ENCODE data around the gene DIRAS3. TPM values are rescaled to one million over a fixed set of nuclear protein-coding genes. Genes with fewer than 3 reads are reported as not detected.

Gene DIRAS3
- polyA plus RNA-seq, 1 donor from 2014 or later: 8.0 TPM

- Histone ChIP-seq H3K9ac (ENCODE audit: low read length) (no peak overlapping the region), H3K27ac (ENCODE audit: low read length) (no peak overlapping the region), H3K9me3 (ENCODE audit: low read length) (peaks cover 5% of the 10 kb centered on the region), H3K27me3 (ENCODE audit: insufficient read depth, low read depth, low read length) (no peaks in the 10 kb centered on the region), H2AFZ (ENCODE audit: low read depth, low read length) (no peak overlapping the region), H3K79me2 (replicated peaks; ENCODE audit: insufficient read depth, low read length) (no peaks in the 10 kb centered on the region), H3K4me2 (ENCODE audit: low read length) (no peak overlapping the region), H3K9me2 (ENCODE audit: insufficient read depth, low read length) (no peaks in the 10 kb centered on the region), H4K20me1 (ENCODE audit: insufficient read depth) (no peaks in the 10 kb centered on the region), H3F3A (ENCODE audit: insufficient read depth, low read length, poor library complexity, severe bottlenecking) (no peaks in the 10 kb centered on the region), H3K36me3 (ENCODE audit: insufficient read depth, low read length) (no peaks in the 10 kb centered on the region), H3K4me3 (ENCODE audit: low read length) (no peak overlapping the region)
- TF ChIP-seq REST (IDR thresholded peaks at IDR 0.05; ENCODE audit: borderline replicate concordance): no peak
- TF ChIP-seq MXI1 (conservative IDR thresholded peaks at IDR 0.05; ENCODE audit: poor library complexity, severe bottlenecking): no peak
- no peak for TF ChIP-seq RAD21 (conservative IDR thresholded peaks at IDR 0.05)
- TF ChIP-seq SMC3 (conservative IDR thresholded peaks at IDR 0.05; ENCODE audit: poor library complexity): no peak
- no peak for TF ChIP-seq POLR2AphosphoS5 (IDR thresholded peaks at IDR 0.05)
- TF ChIP-seq TAF1 (IDR thresholded peaks at IDR 0.05; ENCODE audit: low read depth): no peak
- no peak for TF ChIP-seq EZH2 (IDR thresholded peaks at IDR 0.05; ENCODE audit: borderline replicate concordance, insufficient read depth, low read length, poor library complexity, severe bottlenecking)
- no peak for TF ChIP-seq EP300 (conservative IDR thresholded peaks at IDR 0.05; ENCODE audit: poor library complexity, severe bottlenecking)
- no peak for TF ChIP-seq CTCF (IDR thresholded peaks at IDR 0.05; ENCODE audit: poor library complexity, severe bottlenecking)
Measured at GRCh38 chr1:68043443-68044090, 6.9 kb downstream of the DIRAS3 start.

GRCh38 chr1:68036946-68037345, 13.5 kb downstream of the DIRAS3 start:
- no peak overlapping the region for H2AFZ ChIP-seq (ENCODE audit: low read depth, low read length)
- H3K9ac ChIP-seq (ENCODE audit: low read length): no peak overlapping the region
- H3K27ac ChIP-seq (ENCODE audit: low read length): no peak overlapping the region

More at GRCh38 chr1:68036946-68037345, 13.5 kb downstream of the DIRAS3 start:
- H3F3A ChIP-seq (ENCODE audit: insufficient read depth, low read length, poor library complexity, severe bottlenecking): no peaks in the 10 kb centered on the region
- no peak for TF ChIP-seq POLR2AphosphoS5 (IDR thresholded peaks at IDR 0.05)
- no peak for TF ChIP-seq TAF1 (IDR thresholded peaks at IDR 0.05; ENCODE audit: low read depth)
- no peak for TF ChIP-seq SMC3 (conservative IDR thresholded peaks at IDR 0.05; ENCODE audit: poor library complexity)
- TF ChIP-seq EZH2 (IDR thresholded peaks at IDR 0.05; ENCODE audit: borderline replicate concordance, insufficient read depth, low read length, poor library complexity, severe bottlenecking): no peak
- no peak for TF ChIP-seq EP300 (conservative IDR thresholded peaks at IDR 0.05; ENCODE audit: poor library complexity, severe bottlenecking)
- H3K4me2 ChIP-seq (ENCODE audit: low read length): no peak overlapping the region
- H3K4me3 ChIP-seq (ENCODE audit: low read length): no peak overlapping the region
- H3K9me3 ChIP-seq (ENCODE audit: low read length): peaks cover 5% of the 10 kb centered on the region
- H3K79me2 ChIP-seq (replicated peaks; ENCODE audit: insufficient read depth, low read length): no peaks in the 10 kb centered on the region
- H3K9me2 ChIP-seq (ENCODE audit: insufficient read depth, low read length): no peaks in the 10 kb centered on the region
- H3K27me3 ChIP-seq (ENCODE audit: insufficient read depth, low read depth, low read length): no peaks in the 10 kb centered on the region
- no peaks in the 10 kb centered on the region for H4K20me1 ChIP-seq (ENCODE audit: insufficient read depth)
- H3K36me3 ChIP-seq (ENCODE audit: insufficient read depth, low read length): no peaks in the 10 kb centered on the region
